ENCODE measurements around the gene NSFL1C. TPM values are rescaled to one million over a fixed set of nuclear protein-coding genes. Genes with fewer than 3 reads are reported as not detected.
A peak's percentile ranks its signal among the peaks of the same experiment; 100 is the strongest.
"Not testable (repeated sequence)": the region's sequence is repeated elsewhere in the genome, so short reads cannot be mapped to it uniquely, and the experiment has no call there.

The NSFL1C gene
- total RNA-seq, 1 experiment from 2014 or later, result 151 TPM

- TF ChIP-seq EZH2 (IDR thresholded peaks at IDR 0.05; ENCODE audit: low read depth), result no peak
- no peak for TF ChIP-seq CTCF (conservative IDR thresholded peaks at IDR 0.05)
- Histone ChIP-seq H4K20me1 (ENCODE audit: insufficient read depth) (no peaks in the 10 kb centered on the region), H3K9me3 (ENCODE audit: insufficient read depth, low read depth) (no peaks in the 10 kb centered on the region), H3K4me3 (no peak overlapping the region), H3F3A (ENCODE audit: insufficient read depth, low read depth) (peaks cover 35% of the 10 kb centered on the region), H3K9me2 (ENCODE audit: insufficient read depth) (no peaks in the 10 kb centered on the region), H2AFZ (no peak overlapping the region), H3K36me3 (ENCODE audit: low read depth) (no peaks in the 10 kb centered on the region), H3K4me2 (peak overlapping the region; percentile 74), H3K27me3 (ENCODE audit: insufficient read depth, low read depth) (no peaks in the 10 kb centered on the region), H3K79me2 (ENCODE audit: low read depth) (no peaks in the 10 kb centered on the region), H3K4me1 (replicated peaks; ENCODE audit: insufficient read depth) (peaks cover 51% of the 10 kb centered on the region), H3K27ac (peak overlapping the region; percentile 89)
- intact Hi-C loops (cut with micrococcal nuclease; ENCODE audit: unreplicated experiment), result loop anchor here (2.0 kb wide), 2 partner anchors 35 to 73 kb away; partner anchors contain the start of gene SDCBP2
- peak in 1 of 2 experiments; percentile 56 for DNase-seq
- BruUV-seq (replicated peaks), result no TSS peak
- CTCF ChIA-PET, result interaction anchor here (0.7 kb wide), 1 partner anchor 22 kb away, joined by 3 read pairs; no protein-coding TSS in a partner anchor
- POLR2A ChIA-PET (ENCODE audit: unreplicated experiment), result no interaction called here
Measured at GRCh38 chr20:1401451-1401907, 65.2 kb downstream of the NSFL1C start.

GRCh38 chr20:1399678-1400366 lies 66.8 kb downstream of the NSFL1C start:
- H4K20me1 ChIP-seq (ENCODE audit: insufficient read depth); H3K9me2 ChIP-seq (ENCODE audit: insufficient read depth); H3K9me3 ChIP-seq (ENCODE audit: insufficient read depth, low read depth); H3K36me3 ChIP-seq (ENCODE audit: low read depth); H2AFZ ChIP-seq; H3K27me3 ChIP-seq (ENCODE audit: insufficient read depth, low read depth); H3K79me2 ChIP-seq (ENCODE audit: low read depth); BruUV-seq (replicated peaks): not testable (repeated sequence)
- POLR2A ChIA-PET (ENCODE audit: unreplicated experiment), result interaction anchor here (0.6 to 0.7 kb wide), 3 partner anchors 27 to 138 kb away, joined by 3 to 9 read pairs (median 4); no protein-coding TSS in a partner anchor
- Histone ChIP-seq H3K4me3 (peak overlapping the region; percentile 30), H3K4me2 (peak overlapping the region; percentile 74), H3K27ac (peak overlapping the region; percentile 89), H3F3A (ENCODE audit: insufficient read depth, low read depth) (peaks cover 35% of the 10 kb centered on the region), H3K4me1 (replicated peaks; ENCODE audit: insufficient read depth) (peaks cover 59% of the 10 kb centered on the region)
- intact Hi-C loops (cut with micrococcal nuclease; ENCODE audit: unreplicated experiment), result loop anchor here (1.0 to 2.0 kb wide), 3 partner anchors 16 to 71 kb away; partner anchors contain the start of gene SDCBP2
- DNase-seq, result peak; percentile 72 to 99
- CTCF ChIA-PET, result interaction anchor here (1.0 kb wide), 1 partner anchor 377 kb away, joined by 4 read pairs; no protein-coding TSS in a partner anchor

- H3K9me2 ChIP-seq (ENCODE audit: insufficient read depth); intact Hi-C loops (cut with micrococcal nuclease; ENCODE audit: unreplicated experiment); H3K27me3 ChIP-seq (ENCODE audit: insufficient read depth, low read depth); H3K36me3 ChIP-seq (ENCODE audit: low read depth); H3K79me2 ChIP-seq (ENCODE audit: low read depth); H3K9me3 ChIP-seq (ENCODE audit: insufficient read depth, low read depth); DNase-seq; H4K20me1 ChIP-seq (ENCODE audit: insufficient read depth); H3K4me3 ChIP-seq; BruUV-seq (replicated peaks); POLR2A ChIA-PET (ENCODE audit: unreplicated experiment); H3K27ac ChIP-seq; H2AFZ ChIP-seq: not testable (repeated sequence)
- H3K4me2 ChIP-seq, result 0 out of 2 replicates have a peak overlapping the region, but pooled peaks have one; percentile 74
- H3F3A ChIP-seq (ENCODE audit: insufficient read depth, low read depth), result peaks cover 35% of the 10 kb centered on the region
- H3K4me1 ChIP-seq (replicated peaks; ENCODE audit: insufficient read depth), result peaks cover 74% of the 10 kb centered on the region
- CTCF ChIA-PET, result interaction anchor here (0.7 kb wide), 1 partner anchor 71 kb away, joined by 4 read pairs; no protein-coding TSS in a partner anchor
Measured at GRCh38 chr20:1398185-1398584, 68.5 kb downstream of the NSFL1C start.

GRCh38 chr20:1397710-1398109 lies 68.9 kb downstream of the NSFL1C start:
- TF ChIP-seq CTCF (conservative IDR thresholded peaks at IDR 0.05) (no peak), EZH2 (IDR thresholded peaks at IDR 0.05; ENCODE audit: low read depth) (no peak)
- peaks cover 35% of the 10 kb centered on the region for H3F3A ChIP-seq (ENCODE audit: insufficient read depth, low read depth)
- H3K4me3 ChIP-seq, result no peak overlapping the region
- H3K4me2 ChIP-seq, result no peak overlapping the region
- CTCF ChIA-PET, result no interaction called here
- no peak for DNase-seq
- no peaks in the 10 kb centered on the region for H3K36me3 ChIP-seq (ENCODE audit: low read depth)
- H3K27ac ChIP-seq, result no peak overlapping the region
- intact Hi-C loops (cut with micrococcal nuclease; ENCODE audit: unreplicated experiment), result no loop called here
- POLR2A ChIA-PET (ENCODE audit: unreplicated experiment), result no interaction called here
- BruUV-seq (replicated peaks), result no TSS peak
- no peaks in the 10 kb centered on the region for H3K9me2 ChIP-seq (ENCODE audit: insufficient read depth)
- peaks cover 5% of the 10 kb centered on the region; the same call in 1 of the 2 replicates for H3K79me2 ChIP-seq (ENCODE audit: low read depth)
- no peaks in the 10 kb centered on the region for H4K20me1 ChIP-seq (ENCODE audit: insufficient read depth)
- peaks cover 71% of the 10 kb centered on the region for H3K4me1 ChIP-seq (replicated peaks; ENCODE audit: insufficient read depth)
- H2AFZ ChIP-seq, result no peak overlapping the region
- H3K9me3 ChIP-seq (ENCODE audit: insufficient read depth, low read depth), result no peaks in the 10 kb centered on the region
- H3K27me3 ChIP-seq (ENCODE audit: insufficient read depth, low read depth), result no peaks in the 10 kb centered on the region
